GM18907 (cell line): ENCODE data around the gene RPLP2.
A peak's percentile ranks its signal among the peaks of the same experiment; 100 is the strongest.

Experiments used
- ATAC-seq: cut with Tn5 transposase; IDR thresholded peaks from one replicate; pipeline ENCODE4 v1.9.1; 2021; ENCODE audit warnings: mild to moderate bottlenecking, moderate library complexity; ENCODE audit not compliant: unreplicated experiment

RPLP2 gene

GRCh38 chr11:833114-833791 is 23.5 kb downstream of the RPLP2 start:
- ATAC-seq, result peak; percentile 10

- no peak for ATAC-seq
These were observed 24.1 kb downstream of the RPLP2 start for GRCh38 chr11:833849-834311.

- ATAC-seq, result no peak
These were observed 24.9 kb downstream of the RPLP2 start for GRCh38 chr11:834371-835316.

- no peak for ATAC-seq
These were observed 26.5 kb downstream of the RPLP2 start for GRCh38 chr11:836274-836673.

GRCh38 chr11:836700-837099 is 26.9 kb downstream of the RPLP2 start:
- no peak for ATAC-seq

- ATAC-seq, result no peak
These were observed 27.6 kb downstream of the RPLP2 start for GRCh38 chr11:837189-837989.

GRCh38 chr11:837990-838307 is 28.2 kb downstream of the RPLP2 start:
- no peak for ATAC-seq

GRCh38 chr11:838441-839279 is 28.9 kb downstream of the RPLP2 start:
- no peak for ATAC-seq

GRCh38 chr11:839280-839623 is 29.5 kb downstream of the RPLP2 start:
- ATAC-seq, result no peak

GRCh38 chr11:839875-840617 is 30.3 kb downstream of the RPLP2 start:
- no peak for ATAC-seq

GRCh38 chr11:841981-842369 is 32.2 kb downstream of the RPLP2 start:
- peak; percentile 29 for ATAC-seq

GRCh38 chr11:842370-843002 is 32.7 kb downstream of the RPLP2 start, which contains the start of the genes POLR2L and TSPAN4:
TSS of gene POLR2L (minus strand) at chr11:842529. CDS start at chr11:842508, 21 bp downstream.
TSS of gene TSPAN4 (plus strand) at chr11:842852. CDS start at chr11:850305, 7,453 bp downstream.
- peak; percentile 63 for ATAC-seq

GRCh38 chr11:843086-843734 is 33.4 kb downstream of the RPLP2 start:
- ATAC-seq, result peak; percentile 3

GRCh38 chr11:843818-844692 is 34.3 kb downstream of the RPLP2 start:
- no peak for ATAC-seq

- no peak for ATAC-seq
These were observed 35.2 kb downstream of the RPLP2 start for GRCh38 chr11:844693-845644.

- no peak for ATAC-seq
These were observed 36.2 kb downstream of the RPLP2 start for GRCh38 chr11:845872-846495.
